DMS53 (cell line): ENCODE measurements around the gene FCHSD1.

Experiments
- DNase-seq: peaks from one replicate; lab custom pipeline; 2025; lab: John Stamatoyannopoulos, UW

Gene FCHSD1

GRCh38 chr5:141641634-141642267 is 9.5 kb downstream of the FCHSD1 start:
- DNase-seq = peak; percentile 18

GRCh38 chr5:141640698-141641097 is 10.5 kb downstream of the FCHSD1 start:
- DNase-seq = no peak

- no peak for DNase-seq
Observed at GRCh38 chr5:141640051-141640415, 11.2 kb downstream of the FCHSD1 start.

- no peak for DNase-seq
Observed at GRCh38 chr5:141639357-141640050, 11.7 kb downstream of the FCHSD1 start.

GRCh38 chr5:141638771-141639170 is 12.4 kb downstream of the FCHSD1 start:
- no peak for DNase-seq

GRCh38 chr5:141637767-141638419 is 13.3 kb downstream of the FCHSD1 start:
- peak; percentile 81 for DNase-seq

- peak; percentile 87 for DNase-seq
Observed at GRCh38 chr5:141637123-141637766, 14.0 kb downstream of the FCHSD1 start.

- peak; percentile 96 for DNase-seq
Observed at GRCh38 chr5:141636413-141637122, 14.7 kb downstream of the FCHSD1 start, which contains the start of the genes HDAC3 and RELL2. HDAC3 (minus strand) TSS chr5:141636849; CDS start chr5:141636790, 59 bp downstream. RELL2 (plus strand) TSS chr5:141636997; CDS start chr5:141638226, 1,229 bp downstream.

- no peak for DNase-seq
Observed at GRCh38 chr5:141636106-141636412, 15.2 kb downstream of the FCHSD1 start.

GRCh38 chr5:141635646-141636045 is 15.6 kb downstream of the FCHSD1 start:
- no peak for DNase-seq

GRCh38 chr5:141634720-141635119 is 16.5 kb downstream of the FCHSD1 start:
- no peak for DNase-seq

- DNase-seq = no peak
Observed at GRCh38 chr5:141633871-141634561, 17.2 kb downstream of the FCHSD1 start.

GRCh38 chr5:141632650-141633049 is 18.6 kb downstream of the FCHSD1 start:
- DNase-seq = peak; percentile 21

GRCh38 chr5:141630570-141631140 is 20.6 kb downstream of the FCHSD1 start:
- no peak for DNase-seq

- DNase-seq = no peak
Observed at GRCh38 chr5:141628175-141628788, 22.9 kb downstream of the FCHSD1 start.

- DNase-seq = no peak
Observed at GRCh38 chr5:141623611-141624010, 27.6 kb downstream of the FCHSD1 start.

GRCh38 chr5:141623186-141623585 is 28.0 kb downstream of the FCHSD1 start:
- DNase-seq = no peak

- DNase-seq = peak; percentile 99
Observed at GRCh38 chr5:141618804-141619554, 32.2 kb downstream of the FCHSD1 start, which contains the start of gene DIAPH1. DIAPH1 (minus strand) TSS chr5:141619000; CDS start chr5:141618914, 86 bp downstream.

GRCh38 chr5:141618030-141618803 is 33.0 kb downstream of the FCHSD1 start:
- DNase-seq = peak; percentile 85
